GM19463 (cell line): ENCODE results near the gene GADL1.
A peak's percentile ranks its signal among the peaks of the same experiment; 100 is the strongest.

Experiments used
- ATAC-seq: cut with Tn5 transposase; IDR thresholded peaks from one replicate; pipeline ENCODE4 v1.9.1; 2021; ENCODE audit warnings: mild to moderate bottlenecking, moderate library complexity; ENCODE audit not compliant: unreplicated experiment

Gene GADL1

DNA sequence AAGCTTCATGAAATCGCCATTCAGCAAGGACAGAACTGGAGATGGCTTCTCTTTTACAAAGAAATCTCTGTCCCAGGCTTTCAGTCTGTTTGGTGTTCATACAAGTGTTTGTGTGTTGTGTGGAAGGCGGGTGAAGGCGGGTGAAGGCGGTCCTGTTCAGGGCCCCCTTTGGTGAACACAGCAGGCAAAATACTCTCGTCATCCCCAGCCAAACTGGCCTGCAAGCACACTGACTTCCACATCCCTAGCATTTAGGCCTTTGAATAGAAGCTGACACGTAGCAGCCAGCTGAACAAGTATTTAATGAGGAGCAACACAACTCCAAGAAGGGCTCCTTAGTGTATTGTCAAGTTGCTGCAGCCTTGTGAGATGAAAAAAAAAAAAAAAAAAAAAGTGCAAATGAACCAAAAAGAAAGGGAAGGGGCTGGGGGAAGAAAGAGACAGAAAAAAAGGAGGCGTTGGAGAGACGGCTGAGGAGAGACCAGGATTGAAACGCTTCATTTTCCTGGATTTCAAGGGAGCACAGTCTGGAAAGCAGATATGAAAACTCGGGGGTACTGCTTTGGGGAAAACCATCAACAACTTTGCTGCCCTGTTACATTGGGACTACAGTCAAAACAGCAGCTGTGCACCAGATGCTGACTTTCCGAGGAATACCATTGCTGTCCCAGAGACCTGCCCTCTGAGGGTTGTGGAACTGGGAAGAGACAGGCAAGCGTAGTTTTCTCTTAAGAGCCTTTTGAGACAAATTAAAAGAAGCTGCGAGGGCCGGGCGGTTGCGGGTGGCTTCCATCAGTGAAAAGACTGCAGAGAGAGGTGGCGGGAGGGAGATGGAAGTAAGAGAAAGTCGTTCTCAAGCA lies 213.4 kb downstream of the GADL1 start:
- ATAC-seq: no peak

DNA sequence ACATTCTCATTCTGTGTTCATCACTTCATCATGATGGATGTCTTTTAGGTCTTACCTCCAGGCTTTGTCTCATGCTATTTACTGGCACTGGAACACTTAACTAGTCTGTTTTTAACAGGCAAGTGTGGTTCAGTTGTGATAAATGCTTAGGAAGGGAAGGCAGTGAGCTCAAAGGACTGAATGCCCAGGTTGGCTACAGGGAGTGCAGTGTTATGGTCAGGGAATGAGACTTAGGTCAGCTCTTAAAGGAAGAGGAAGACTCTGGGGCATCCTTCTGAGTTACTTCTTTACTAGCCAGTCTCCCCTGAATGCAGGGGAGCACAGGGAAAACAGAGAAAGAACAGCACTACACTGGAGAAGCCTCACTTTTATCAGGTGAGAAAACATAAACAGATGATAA lies 215.4 kb downstream of the GADL1 start:
- no peak for ATAC-seq

DNA sequence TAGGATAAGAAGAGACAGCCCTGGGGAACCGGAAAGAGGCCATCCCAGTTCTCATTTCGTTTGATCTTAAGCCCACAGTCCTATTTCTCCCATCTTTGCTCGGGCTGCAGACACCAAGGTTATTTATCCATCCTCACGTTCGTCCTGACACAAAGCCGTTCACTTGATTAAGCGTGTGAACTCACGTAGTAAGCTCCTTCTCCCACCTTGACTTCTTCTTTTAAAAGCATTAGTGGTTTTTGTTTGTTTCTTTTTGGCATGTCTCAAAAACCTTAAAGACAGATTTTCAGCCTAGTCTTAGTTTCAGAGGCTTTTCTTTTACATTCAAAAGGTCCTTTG lies 217.1 kb downstream of the GADL1 start:
- no peak for ATAC-seq

DNA sequence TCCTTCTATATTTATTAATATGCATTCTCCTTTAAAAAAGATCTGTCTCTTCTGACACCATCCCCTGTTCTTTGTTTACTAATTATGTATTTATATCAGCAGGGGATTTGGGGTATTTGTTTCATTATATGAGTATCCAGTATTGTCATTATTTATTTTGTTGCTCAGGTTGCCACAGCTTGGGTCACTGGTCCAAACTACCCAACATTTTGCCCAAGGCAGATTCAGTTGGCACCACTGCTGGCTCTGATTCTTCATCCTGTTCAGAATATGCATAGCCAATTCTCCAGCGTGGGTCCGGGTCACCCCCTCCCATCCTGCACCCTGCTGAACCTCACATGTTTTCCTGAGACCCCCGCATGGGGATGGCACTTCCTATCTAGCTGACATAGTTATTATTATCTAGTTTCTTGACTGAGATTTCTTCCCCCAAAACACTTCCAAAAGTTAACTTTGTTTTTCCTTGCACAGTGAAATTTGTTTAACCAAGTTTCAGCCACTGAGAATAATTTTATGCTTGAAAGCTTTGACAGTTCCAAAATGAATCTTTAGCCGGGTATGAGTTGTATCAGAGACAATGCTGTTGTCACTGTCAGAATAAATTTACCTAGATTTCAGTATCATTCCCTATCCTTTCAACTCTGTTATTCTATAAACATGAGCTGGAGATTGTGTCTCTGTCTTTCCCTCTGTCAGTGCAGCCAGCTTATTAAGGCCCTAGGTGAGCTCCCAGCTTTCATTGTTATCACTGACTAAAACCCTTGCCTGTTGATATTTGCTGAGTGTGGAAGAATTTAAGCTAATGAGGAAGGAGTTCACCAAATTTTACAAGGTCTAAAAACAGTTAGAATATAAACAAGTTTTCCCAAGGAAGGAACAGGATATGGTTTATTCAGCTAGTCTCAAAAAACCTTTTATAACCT lies 217.8 kb downstream of the GADL1 start:
- peak; percentile 65 for ATAC-seq
